CD8-positive, alpha-beta memory T cell (primary cell): ENCODE measurements around the gene TBC1D10A. TPM values are rescaled to one million over a fixed set of nuclear protein-coding genes. Genes with fewer than 3 reads are reported as not detected.
A peak's percentile ranks its signal among the peaks of the same experiment; 100 is the strongest.

Experiments used
- CTCF ChIA-PET: fragments of 350-600 bp; sonication (Branson Sonifier 250); formaldehyde crosslinking; loops from one replicate; lab custom pipeline; 2021; ENCODE audit warnings: antibody characterized with exemption; lab: Charles Lee
- POLR2A ChIA-PET: fragments of 350-600 bp; sonication (Branson Sonifier 250); formaldehyde crosslinking; loops from one replicate; lab custom pipeline; 2021; ENCODE audit warnings: antibody characterized with exemption; lab: Charles Lee
- DNase-seq, 5 donors: peaks; one replicate each; pipeline versions ENCODE4 v3.0.0 to v3.0.0-alpha.2; 2020 to 2022; ENCODE audit warnings: mixed read lengths in 1 of 5
- H3K27ac ChIP-seq: one replicate; pipeline ENCODE4 v1.7.0; 2013; ENCODE audit warnings: low read depth, mild to moderate bottlenecking, low read length, moderate library complexity
- H3K27me3 ChIP-seq: 2 replicates; pipeline ENCODE4 v1.7.0; 2013; ENCODE audit warnings: low read length, mild to moderate bottlenecking; ENCODE audit not compliant: insufficient read depth, poor library complexity, severe bottlenecking
- H3K36me3 ChIP-seq: 2 replicates; pipeline ENCODE4 v1.7.0; 2013; ENCODE audit warnings: mild to moderate bottlenecking, low read length, moderate library complexity; ENCODE audit not compliant: insufficient read depth
- H3K4me1 ChIP-seq: 2 replicates; pipeline ENCODE4 v1.7.0; 2013; ENCODE audit warnings: mild to moderate bottlenecking, low read length, moderate library complexity; ENCODE audit not compliant: insufficient read depth
- H3K4me3 ChIP-seq: 2 replicates; pipeline ENCODE4 v1.7.0; 2013; ENCODE audit warnings: mild to moderate bottlenecking, low read length
- H3K9me3 ChIP-seq: 2 replicates; pipeline ENCODE4 v1.7.0; 2013; ENCODE audit warnings: mild to moderate bottlenecking, low read length
- H3K27ac Mint-ChIP-seq, 8 donors: one replicate each; pipeline ENCODE4 v1.8.0; 2020 to 2021; ENCODE audit warnings: mixed read lengths in 8 of 8, mild to moderate bottlenecking in 6 of 8, inconsistent platforms in 3 of 8, moderate library complexity in 3 of 8
- H3K27me3 Mint-ChIP-seq, 2 donors: one replicate each; pipeline ENCODE4 v1.8.0; 2020 to 2021; ENCODE audit warnings: mixed read lengths in 2 of 2, mild to moderate bottlenecking in 1 of 2, moderate library complexity in 1 of 2
- H3K36me3 Mint-ChIP-seq, 3 donors: one replicate each; pipeline ENCODE4 v1.8.0; 2020 to 2021; ENCODE audit warnings: mixed read lengths in 3 of 3, inconsistent platforms in 1 of 3, mild to moderate bottlenecking in 1 of 3
- H3K4me1 Mint-ChIP-seq, 3 donors: one replicate each; pipeline ENCODE4 v1.8.0; 2020 to 2021; ENCODE audit warnings: mixed read lengths in 3 of 3, inconsistent platforms in 1 of 3, mild to moderate bottlenecking in 1 of 3
- H3K4me3 Mint-ChIP-seq, 7 donors: one replicate each; pipeline ENCODE4 v1.8.0; 2020 to 2021; ENCODE audit warnings: mixed read lengths in 7 of 7, mild to moderate bottlenecking in 6 of 7, moderate library complexity in 4 of 7, inconsistent platforms in 2 of 7
- H3K9me3 Mint-ChIP-seq, 5 donors: one replicate each; pipeline ENCODE4 v1.8.0; 2020 to 2022; ENCODE audit warnings: mixed read lengths in 5 of 5, mild to moderate bottlenecking in 3 of 5, moderate library complexity in 2 of 5, inconsistent platforms in 1 of 5
- polyA plus RNA-seq: library from polyadenylated mRNA; unstranded; fragments of 300-500 nt; fragmentation: Illumina TruSeq; gene quantifications from one replicate; pipeline ENCODE4 v1.2.3, GENCODE V29; 2021
- total RNA-seq, 2 experiments: library from RNA; stranded (reverse); gene quantifications; one replicate each; pipeline ENCODE4 v1.2.3, GENCODE V29; 2021

Gene TBC1D10A
- total and polyA plus RNA-seq, 3 experiments from 2014 or later = 14.7 to 55.2 (median 17.3) TPM

- H3K27ac Mint-ChIP-seq = peak overlapping the region; percentile 78 to 99 (median 91)
- POLR2A ChIA-PET = interaction anchor here (0.8 to 7.2 kb wide), 5 partner anchors 8 to 51 kb away, joined by 3 to 71 read pairs (median 15); partner anchors contain the start of genes CASTOR1, CCDC157, SF3A1 and TBC1D10A
- Histone ChIP-seq H3K27me3 (no peaks in the 10 kb centered on the region), H3K9me3 (no peaks in the 10 kb centered on the region), H3K4me3 (peak overlapping the region; percentile 61), H3K4me1 (peaks cover 99% of the 10 kb centered on the region), H3K27ac (peak overlapping the region; percentile 40), H3K36me3 (peaks cover 13% of the 10 kb centered on the region)
- peaks cover 0 to 39% (median 7%) of the 10 kb centered on the region in 3 donors for H3K36me3 Mint-ChIP-seq
- H3K9me3 Mint-ChIP-seq = no peaks in the 10 kb centered on the region
- peak overlapping the region; percentile 64 to 77 (median 69) for H3K4me3 Mint-ChIP-seq
- peak in 4 of 5 donors; percentile 35 to 68 (median 60) for DNase-seq
- peaks cover 94 to 100% (median 99%) of the 10 kb centered on the region in 3 donors for H3K4me1 Mint-ChIP-seq
- CTCF ChIA-PET = interaction anchor here (1.1 to 8.6 kb wide), 4 partner anchors 15 to 82 kb away, joined by 5 to 98 read pairs (median 26); partner anchors contain the start of genes CASTOR1, RNF215 and TBC1D10A
- no peaks in the 10 kb centered on the region for H3K27me3 Mint-ChIP-seq
These were observed 21.2 kb downstream of the TBC1D10A start for GRCh38 chr22:30305519-30305905.

DNA sequence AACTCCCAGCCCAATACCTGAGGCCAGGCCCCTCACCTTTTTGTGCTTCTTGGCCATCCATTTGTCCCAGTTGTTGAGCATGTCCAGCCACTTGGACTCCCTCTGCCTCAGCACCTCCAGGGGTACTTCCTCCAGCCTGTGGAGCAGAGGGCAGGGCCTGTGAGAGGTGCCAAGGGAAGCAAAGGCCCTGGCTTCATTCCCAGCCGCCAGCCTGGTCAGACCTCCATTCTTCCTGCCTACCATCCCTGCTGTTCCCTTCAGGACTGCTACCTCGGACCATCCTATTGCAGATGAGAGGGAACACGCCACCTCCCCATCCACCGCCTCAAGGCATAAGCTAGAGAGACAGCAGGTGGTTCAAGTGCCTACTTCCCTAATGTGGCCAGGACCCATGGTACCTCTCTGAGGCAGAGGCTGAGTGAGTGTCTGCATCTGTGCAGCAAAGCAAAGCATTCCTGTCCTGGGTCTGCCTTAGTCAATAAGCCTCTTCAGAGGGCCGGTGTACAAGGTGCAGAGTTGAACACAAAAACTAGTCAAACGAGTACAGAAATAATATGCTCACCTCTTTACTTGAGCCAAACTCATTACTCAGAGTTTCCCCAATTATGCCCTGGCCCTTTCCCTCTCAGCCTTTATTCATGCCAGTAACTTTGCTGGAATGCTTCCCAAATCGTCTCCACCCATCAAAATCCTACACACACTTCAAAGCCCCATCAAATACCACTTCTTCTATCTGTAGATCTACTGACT is 22.1 kb downstream of the TBC1D10A start:
- Histone ChIP-seq H3K4me3 (peak overlapping the region; percentile 61), H3K36me3 (peaks cover 16% of the 10 kb centered on the region), H3K27ac (peak overlapping the region; percentile 40), H3K9me3 (no peaks in the 10 kb centered on the region), H3K27me3 (no peaks in the 10 kb centered on the region), H3K4me1 (peaks cover 98% of the 10 kb centered on the region)
- POLR2A ChIA-PET = interaction anchor here (2.0 to 7.2 kb wide), 5 partner anchors 9 to 52 kb away, joined by 10 to 71 read pairs (median 21); partner anchors contain the start of genes CASTOR1, CCDC157, SF3A1 and TBC1D10A
- Mint-ChIP-seq H3K36me3 (peaks cover 0 to 46% (median 7%) of the 10 kb centered on the region in 3 donors), H3K27ac (peak overlapping the region; percentile 78 to 99 (median 91)), H3K9me3 (no peaks in the 10 kb centered on the region), H3K27me3 (no peaks in the 10 kb centered on the region), H3K4me1 (peaks cover 86 to 94% (median 91%) of the 10 kb centered on the region in 3 donors), H3K4me3 (peak overlapping the region; percentile 24 to 77 (median 66))
- no peak for DNase-seq
- CTCF ChIA-PET = interaction anchor here (1.1 to 8.6 kb wide), 4 partner anchors 14 to 83 kb away, joined by 5 to 98 read pairs (median 26); partner anchors contain the start of genes CASTOR1, RNF215 and TBC1D10A

DNA sequence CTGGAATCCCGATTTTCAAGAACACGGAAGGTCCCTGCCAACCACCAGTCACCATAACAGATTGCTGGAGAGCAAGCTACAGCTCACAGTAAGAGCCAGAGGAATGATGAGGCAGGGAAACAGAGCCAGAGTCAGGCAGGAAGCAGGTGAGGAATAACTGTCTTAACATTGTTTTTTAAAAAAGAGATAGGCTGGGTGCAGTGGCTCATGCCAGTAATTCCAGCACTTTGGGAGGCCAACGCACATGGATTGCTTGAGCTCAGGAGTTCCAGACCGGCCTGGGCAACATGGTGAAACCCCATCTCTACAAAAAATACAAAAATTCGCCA is 24.0 kb downstream of the TBC1D10A start:
- ChIA-PET POLR2A (interaction anchor here (3.1 to 7.2 kb wide), 3 partner anchors 13 to 53 kb away, joined by 12 to 71 read pairs (median 21); partner anchors contain the start of genes CASTOR1, CCDC157, SF3A1 and TBC1D10A), CTCF (interaction anchor here (0.9 to 8.6 kb wide), 3 partner anchors 12 to 24 kb away, joined by 3 to 98 read pairs (median 3); partner anchors contain the start of genes CASTOR1 and TBC1D10A)
- Mint-ChIP-seq H3K4me3 (peak overlapping the region; percentile 38 to 82 (median 59)), H3K36me3 (peaks cover 0 to 62% (median 7%) of the 10 kb centered on the region in 3 donors), H3K27ac (peak overlapping the region; percentile 83 to 96 (median 91)), H3K27me3 (no peaks in the 10 kb centered on the region), H3K9me3 (no peaks in the 10 kb centered on the region), H3K4me1 (peaks cover 80 to 90% (median 88%) of the 10 kb centered on the region in 3 donors)
- peaks cover 97% of the 10 kb centered on the region for H3K4me1 ChIP-seq
- peaks cover 34% of the 10 kb centered on the region for H3K36me3 ChIP-seq
- peak overlapping the region; percentile 22 for H3K27ac ChIP-seq
- H3K27me3 ChIP-seq = no peaks in the 10 kb centered on the region
- no peaks in the 10 kb centered on the region for H3K9me3 ChIP-seq
- peak overlapping the region; percentile 49 for H3K4me3 ChIP-seq
- no peak for DNase-seq

GRCh38 chr22:30301995-30302809 is 24.5 kb downstream of the TBC1D10A start:
- Mint-ChIP-seq H3K27me3 (no peaks in the 10 kb centered on the region), H3K27ac (peak overlapping the region; percentile 83 to 96 (median 91)), H3K4me3 (peak overlapping the region; percentile 38 to 91 (median 59)), H3K4me1 (peaks cover 79 to 90% (median 88%) of the 10 kb centered on the region in 3 donors), H3K36me3 (peaks cover 0 to 68% (median 7%) of the 10 kb centered on the region in 3 donors), H3K9me3 (no peaks in the 10 kb centered on the region)
- DNase-seq = no peak
- Histone ChIP-seq H3K27me3 (no peaks in the 10 kb centered on the region), H3K4me1 (peaks cover 97% of the 10 kb centered on the region), H3K27ac (peak overlapping the region; percentile 22), H3K9me3 (no peaks in the 10 kb centered on the region), H3K4me3 (peak overlapping the region; percentile 49), H3K36me3 (peaks cover 35% of the 10 kb centered on the region)
- ChIA-PET CTCF (interaction anchor here (1.1 to 8.6 kb wide), 3 partner anchors 12 to 25 kb away, joined by 4 to 98 read pairs (median 12); partner anchors contain the start of genes CASTOR1 and TBC1D10A), POLR2A (interaction anchor here (3.1 to 7.2 kb wide), 3 partner anchors 13 to 54 kb away, joined by 12 to 71 read pairs (median 21); partner anchors contain the start of genes CASTOR1, CCDC157, SF3A1 and TBC1D10A)

- Histone ChIP-seq H3K4me1 (peaks cover 94% of the 10 kb centered on the region), H3K27ac (no peak overlapping the region), H3K4me3 (no peak overlapping the region), H3K36me3 (peaks cover 48% of the 10 kb centered on the region), H3K27me3 (no peaks in the 10 kb centered on the region), H3K9me3 (no peaks in the 10 kb centered on the region)
- peaks cover under 1 to 92% (median 7%) of the 10 kb centered on the region in 3 donors for H3K36me3 Mint-ChIP-seq
- no peak for DNase-seq
- CTCF ChIA-PET = interaction anchor here (1.8 to 3.0 kb wide), 2 partner anchors 9 to 11 kb away, joined by 4 to 12 read pairs; partner anchors contain the start of gene CASTOR1
- H3K4me1 Mint-ChIP-seq = peaks cover 65 to 75% (median 74%) of the 10 kb centered on the region in 3 donors
- no peaks in the 10 kb centered on the region for H3K9me3 Mint-ChIP-seq
- peak overlapping the region in 2 of 8 donors; percentile 59 to 77 for H3K27ac Mint-ChIP-seq
- H3K27me3 Mint-ChIP-seq = no peaks in the 10 kb centered on the region
- H3K4me3 Mint-ChIP-seq = no peak overlapping the region
- POLR2A ChIA-PET = no interaction called here
These were observed 27.4 kb downstream of the TBC1D10A start for GRCh38 chr22:30299322-30299721.

DNA sequence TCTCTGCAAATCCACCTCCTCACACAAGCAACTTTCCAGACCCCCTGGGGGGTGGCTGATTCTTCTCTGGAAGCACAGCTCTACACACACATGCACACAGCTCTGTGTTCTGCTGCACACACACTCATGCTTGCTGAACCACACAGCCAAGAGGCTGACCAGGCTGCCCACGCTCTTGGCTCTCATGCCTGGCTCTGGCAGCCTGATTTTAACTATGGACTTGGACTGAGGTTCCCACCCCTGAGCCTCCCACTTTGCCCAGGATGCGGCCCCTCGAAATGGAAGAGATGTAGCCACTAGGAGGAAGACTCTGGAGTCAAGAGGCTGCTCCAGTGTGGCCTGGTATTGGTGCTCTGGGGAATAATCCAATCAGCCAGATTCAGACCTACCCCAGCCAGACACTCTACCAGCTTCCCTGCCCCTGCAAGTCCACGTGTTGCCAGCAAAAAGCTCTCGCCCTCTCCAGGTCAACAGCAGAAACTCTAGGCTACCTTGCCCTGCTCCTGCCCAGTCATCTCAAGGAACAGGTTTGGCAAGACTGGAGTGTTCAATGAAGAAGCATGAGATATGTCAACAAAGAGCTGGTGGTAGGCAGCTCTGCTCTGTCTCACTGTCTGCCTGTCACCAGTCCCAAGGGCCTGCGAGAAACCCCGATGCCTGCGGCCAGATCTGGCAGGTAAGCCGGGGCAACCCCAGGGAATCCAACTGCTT is 28.6 kb downstream of the TBC1D10A start:
- Mint-ChIP-seq H3K9me3 (no peaks in the 10 kb centered on the region), H3K4me1 (peaks cover 54 to 63% (median 63%) of the 10 kb centered on the region in 3 donors), H3K36me3 (peaks cover 5 to 94% (median 10%) of the 10 kb centered on the region in 3 donors), H3K4me3 (no peak overlapping the region), H3K27ac (peak overlapping the region; percentile 33 to 90 (median 66)), H3K27me3 (no peaks in the 10 kb centered on the region)
- CTCF ChIA-PET = interaction anchor here (0.7 to 3.0 kb wide), 3 partner anchors 10 to 12 kb away, joined by 3 to 10 read pairs (median 4); no protein-coding TSS in a partner anchor
- Histone ChIP-seq H3K9me3 (no peaks in the 10 kb centered on the region), H3K4me3 (peak overlapping the region; percentile 18), H3K36me3 (peaks cover 55% of the 10 kb centered on the region), H3K27ac (no peak overlapping the region), H3K27me3 (no peaks in the 10 kb centered on the region), H3K4me1 (peaks cover 82% of the 10 kb centered on the region)
- DNase-seq = no peak
- POLR2A ChIA-PET = interaction anchor here (0.6 kb wide), 1 partner anchor 126 kb away, joined by 3 read pairs; no protein-coding TSS in a partner anchor
